ENCODE results near the gene ARHGEF3.

ARHGEF3 gene

DNA sequence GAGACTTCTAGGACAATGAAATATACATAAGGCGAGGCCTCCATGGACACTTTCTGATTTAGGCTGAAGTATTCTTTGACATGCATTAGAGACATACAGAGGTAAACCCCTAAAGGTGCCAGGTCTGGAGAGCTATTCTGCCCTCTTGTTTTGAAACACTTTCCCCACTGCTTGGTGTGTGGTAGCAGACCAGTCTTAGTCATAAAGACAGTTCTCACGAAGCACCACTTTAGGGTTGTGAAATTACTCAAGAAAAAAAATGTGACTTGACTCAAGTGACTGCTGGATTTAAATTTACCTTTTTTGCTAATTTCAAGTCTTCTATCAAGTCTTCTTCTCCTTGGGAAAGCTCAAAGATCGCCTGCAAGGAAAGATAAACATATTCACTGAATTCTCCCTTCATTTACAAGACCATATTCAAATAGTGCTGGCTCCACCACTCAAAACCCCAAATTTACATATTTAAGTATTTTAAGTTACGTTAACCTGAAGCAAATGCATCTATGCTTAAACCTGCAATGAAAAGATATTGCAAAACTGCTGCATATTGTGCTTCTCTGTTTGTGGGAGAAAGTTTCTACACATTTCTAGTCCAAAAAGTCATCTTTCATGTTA lies 48.4 kb downstream of the ARHGEF3 start:
- TF ChIP-seq PKNOX1 (IDR thresholded peaks at IDR 0.05): no peak
- TF ChIP-seq FOXK2 (IDR thresholded peaks at IDR 0.05): no peak
- TF ChIP-seq HDGF (IDR thresholded peaks at IDR 0.05; ENCODE audit: borderline replicate concordance): no peak
- no peak for TF ChIP-seq SUZ12 (IDR thresholded peaks at IDR 0.05)
- TF ChIP-seq NFRKB (IDR thresholded peaks at IDR 0.05): no peak
- no peak for TF ChIP-seq ZNF384 (IDR thresholded peaks at IDR 0.05)
- no peak for TF ChIP-seq FOXA1 (IDR thresholded peaks at IDR 0.05)
- TF ChIP-seq SP1 (IDR thresholded peaks at IDR 0.05): no peak
- TF ChIP-seq FOXM1 (IDR thresholded peaks at IDR 0.05; ENCODE audit: borderline replicate concordance): no peak
- no peak for TF ChIP-seq CTBP1 (IDR thresholded peaks at IDR 0.05; ENCODE audit: borderline replicate concordance)
- TF ChIP-seq BHLHE40 (IDR thresholded peaks at IDR 0.05; ENCODE audit: borderline replicate concordance): no peak
- no peak for TF ChIP-seq LEF1 (IDR thresholded peaks at IDR 0.05; ENCODE audit: borderline replicate concordance)
- no peak for TF ChIP-seq L3MBTL2 (conservative IDR thresholded peaks at IDR 0.05)
- no peak for TF ChIP-seq TARDBP (IDR thresholded peaks at IDR 0.05)
- POLR2A ChIA-PET: no interaction called here
- CTCF ChIA-PET: interaction anchor here (1.0 kb wide), 1 partner anchor 46 kb away, joined by 3 read pairs; no protein-coding TSS in a partner anchor
- DNase-seq (ENCODE audit: extremely low spot score): no peak

GRCh38 chr3:56751056-56751707 lies 50.6 kb downstream of the ARHGEF3 start:
- TF ChIP-seq ELF4 (IDR thresholded peaks at IDR 0.05): no peak
- TF ChIP-seq HDGF (IDR thresholded peaks at IDR 0.05; ENCODE audit: borderline replicate concordance): no peak
- TF ChIP-seq L3MBTL2 (conservative IDR thresholded peaks at IDR 0.05): no peak
- no peak for TF ChIP-seq BHLHE40 (IDR thresholded peaks at IDR 0.05; ENCODE audit: borderline replicate concordance)

DNA sequence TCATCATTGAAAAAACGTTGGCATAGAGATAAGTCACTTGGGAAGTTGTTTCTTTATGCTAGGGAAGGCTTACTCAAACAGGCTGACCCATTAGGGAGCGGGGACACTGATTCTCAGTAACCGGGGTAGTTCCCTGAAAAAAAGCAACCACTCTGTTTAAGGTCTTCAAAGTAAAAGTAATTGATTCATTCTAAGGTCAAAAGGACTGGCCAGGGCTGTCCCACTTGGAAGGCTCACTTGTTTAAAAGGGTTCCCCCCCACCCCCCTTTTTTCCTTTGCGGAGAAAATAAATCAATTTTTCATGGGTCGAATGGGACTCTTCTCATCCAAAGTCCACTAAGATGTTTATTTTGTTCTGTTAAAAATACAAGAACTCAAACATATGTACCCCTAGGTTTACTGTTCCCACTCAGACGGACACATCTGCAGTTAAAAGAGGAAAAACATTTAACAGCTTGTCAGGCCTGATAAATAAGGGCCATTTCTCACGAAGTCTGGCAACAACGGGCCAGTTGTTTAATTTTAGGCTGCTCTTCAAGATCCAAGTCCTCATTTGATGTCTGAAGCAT lies 53.0 kb downstream of the ARHGEF3 start:
- TF ChIP-seq TARDBP (IDR thresholded peaks at IDR 0.05): no peak
- no peak for TF ChIP-seq PKNOX1 (IDR thresholded peaks at IDR 0.05)
- TF ChIP-seq BHLHE40 (IDR thresholded peaks at IDR 0.05; ENCODE audit: borderline replicate concordance): no peak
- TF ChIP-seq LEF1 (IDR thresholded peaks at IDR 0.05; ENCODE audit: borderline replicate concordance): no peak
- TF ChIP-seq HDGF (IDR thresholded peaks at IDR 0.05; ENCODE audit: borderline replicate concordance): no peak
- TF ChIP-seq FOXK2 (IDR thresholded peaks at IDR 0.05): no peak
- DNase-seq (ENCODE audit: extremely low spot score): no peak
- ChIA-PET CTCF (no interaction called here), POLR2A (no interaction called here)

More at GRCh38 chr3:56751056-56751707, 50.6 kb downstream of the ARHGEF3 start:
- CTCF ChIA-PET: interaction anchor here (0.7 kb wide), 1 partner anchor 259 kb away, joined by 3 read pairs; no protein-coding TSS in a partner anchor
- no peak for DNase-seq (ENCODE audit: extremely low spot score)
- POLR2A ChIA-PET: no interaction called here

GRCh38 chr3:56747150-56747549 lies 54.6 kb downstream of the ARHGEF3 start:
- TF ChIP-seq LEF1 (IDR thresholded peaks at IDR 0.05; ENCODE audit: borderline replicate concordance) (no peak), FOXK2 (IDR thresholded peaks at IDR 0.05) (no peak), SUZ12 (IDR thresholded peaks at IDR 0.05) (no peak), BHLHE40 (IDR thresholded peaks at IDR 0.05; ENCODE audit: borderline replicate concordance) (no peak), ARNT (IDR thresholded peaks at IDR 0.05) (no peak), TARDBP (IDR thresholded peaks at IDR 0.05) (no peak), HDGF (IDR thresholded peaks at IDR 0.05; ENCODE audit: borderline replicate concordance) (no peak), NFRKB (IDR thresholded peaks at IDR 0.05) (no peak), ZNF384 (IDR thresholded peaks at IDR 0.05) (no peak), L3MBTL2 (conservative IDR thresholded peaks at IDR 0.05) (no peak), ELF4 (IDR thresholded peaks at IDR 0.05) (no peak), FOXM1 (IDR thresholded peaks at IDR 0.05; ENCODE audit: borderline replicate concordance) (no peak)
- POLR2A ChIA-PET: no interaction called here
- CTCF ChIA-PET: no interaction called here
- DNase-seq (ENCODE audit: extremely low spot score): no peak

- ChIA-PET POLR2A (no interaction called here), CTCF (no interaction called here)
- TF ChIP-seq ZNF384 (IDR thresholded peaks at IDR 0.05): no peak
- no peak for TF ChIP-seq ARNT (IDR thresholded peaks at IDR 0.05)
- TF ChIP-seq PKNOX1 (IDR thresholded peaks at IDR 0.05): no peak
- TF ChIP-seq FOXM1 (IDR thresholded peaks at IDR 0.05; ENCODE audit: borderline replicate concordance): no peak
- no peak for TF ChIP-seq NFRKB (IDR thresholded peaks at IDR 0.05)
- no peak for DNase-seq (ENCODE audit: extremely low spot score)
These were observed 57.7 kb downstream of the ARHGEF3 start for GRCh38 chr3:56744016-56744415.

DNA sequence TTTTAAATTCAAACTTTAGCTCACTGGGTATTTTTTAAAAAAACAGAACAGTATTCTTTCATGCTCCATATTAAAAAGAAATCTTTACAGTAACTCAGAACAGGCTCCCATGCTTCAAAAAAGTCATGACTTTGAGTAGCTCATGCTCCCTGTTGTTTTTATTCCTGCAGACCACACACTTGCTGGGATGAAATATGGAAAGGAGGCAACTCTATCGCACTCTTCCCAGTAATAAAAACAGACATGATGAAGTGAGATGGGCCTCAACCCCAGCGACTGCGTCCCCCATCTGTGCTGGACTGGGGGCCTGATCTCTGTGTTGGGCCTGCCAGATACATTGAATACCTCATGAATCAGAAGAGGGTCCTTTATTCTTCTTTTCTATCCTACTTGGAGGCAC lies 58.9 kb downstream of the ARHGEF3 start:
- TF ChIP-seq NFRKB (IDR thresholded peaks at IDR 0.05) (no peak), L3MBTL2 (conservative IDR thresholded peaks at IDR 0.05) (no peak), PKNOX1 (IDR thresholded peaks at IDR 0.05) (no peak), ARNT (IDR thresholded peaks at IDR 0.05) (no peak), CTBP1 (IDR thresholded peaks at IDR 0.05; ENCODE audit: borderline replicate concordance) (no peak)
- CTCF ChIA-PET: interaction anchor here (0.6 kb wide), 1 partner anchor 170 kb away, joined by 4 read pairs; no protein-coding TSS in a partner anchor
- no peak for DNase-seq (ENCODE audit: extremely low spot score)
- POLR2A ChIA-PET: no interaction called here
